Stimulated activated naive CD4-positive, alpha-beta T cell treated with Interleukin-2 at 50 U/mL for 16 hours (primary cell): Measurements from ENCODE around the gene KLHDC9.

ENCODE experiments used
- DNase-seq: peaks from one replicate; lab custom pipeline; 2025; lab: John Stamatoyannopoulos, UW

KLHDC9 gene

DNA sequence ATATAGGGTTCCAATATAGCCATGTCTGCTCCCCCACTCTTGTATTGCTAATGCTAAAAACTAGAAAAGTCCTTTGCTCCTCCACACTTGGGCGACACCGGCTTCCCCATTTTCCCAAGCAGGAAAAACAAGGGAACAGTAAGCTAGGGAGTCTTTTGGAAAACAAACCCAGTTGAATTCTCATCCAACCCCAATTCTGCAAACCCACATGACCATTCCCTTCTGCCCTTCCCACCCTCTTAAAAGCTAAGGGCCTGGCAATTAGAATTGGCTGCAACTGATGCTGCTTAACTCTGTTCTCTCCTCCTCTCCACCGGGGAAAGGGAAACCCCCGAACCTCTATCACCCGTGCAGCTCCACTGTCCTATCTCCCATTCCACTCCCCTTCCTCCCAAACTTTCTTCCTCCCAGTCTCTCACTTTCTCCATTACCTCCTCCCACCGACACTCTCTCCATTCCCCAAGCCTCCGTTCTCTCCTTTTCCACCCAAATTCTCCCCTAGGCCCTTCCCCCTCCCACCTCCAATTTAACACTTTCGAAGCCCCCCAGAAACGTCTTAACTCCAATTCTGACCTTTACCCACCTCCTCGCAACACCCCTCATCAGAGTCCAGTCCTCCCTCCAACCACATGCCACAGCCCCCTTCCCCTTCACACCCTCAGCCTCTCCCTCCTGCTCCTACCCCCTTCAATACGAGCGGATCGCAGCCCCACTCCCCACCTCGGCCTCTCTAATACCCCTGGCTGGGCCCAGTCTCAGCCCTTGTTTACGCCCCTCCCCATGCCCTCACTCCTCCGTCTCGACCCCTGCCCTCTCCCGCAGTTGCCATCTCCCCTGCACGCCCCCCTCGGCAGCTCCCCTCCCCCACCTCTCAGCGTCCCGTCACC, 33.6 kb downstream of the KLHDC9 start:
- DNase-seq: no peak

DNA sequence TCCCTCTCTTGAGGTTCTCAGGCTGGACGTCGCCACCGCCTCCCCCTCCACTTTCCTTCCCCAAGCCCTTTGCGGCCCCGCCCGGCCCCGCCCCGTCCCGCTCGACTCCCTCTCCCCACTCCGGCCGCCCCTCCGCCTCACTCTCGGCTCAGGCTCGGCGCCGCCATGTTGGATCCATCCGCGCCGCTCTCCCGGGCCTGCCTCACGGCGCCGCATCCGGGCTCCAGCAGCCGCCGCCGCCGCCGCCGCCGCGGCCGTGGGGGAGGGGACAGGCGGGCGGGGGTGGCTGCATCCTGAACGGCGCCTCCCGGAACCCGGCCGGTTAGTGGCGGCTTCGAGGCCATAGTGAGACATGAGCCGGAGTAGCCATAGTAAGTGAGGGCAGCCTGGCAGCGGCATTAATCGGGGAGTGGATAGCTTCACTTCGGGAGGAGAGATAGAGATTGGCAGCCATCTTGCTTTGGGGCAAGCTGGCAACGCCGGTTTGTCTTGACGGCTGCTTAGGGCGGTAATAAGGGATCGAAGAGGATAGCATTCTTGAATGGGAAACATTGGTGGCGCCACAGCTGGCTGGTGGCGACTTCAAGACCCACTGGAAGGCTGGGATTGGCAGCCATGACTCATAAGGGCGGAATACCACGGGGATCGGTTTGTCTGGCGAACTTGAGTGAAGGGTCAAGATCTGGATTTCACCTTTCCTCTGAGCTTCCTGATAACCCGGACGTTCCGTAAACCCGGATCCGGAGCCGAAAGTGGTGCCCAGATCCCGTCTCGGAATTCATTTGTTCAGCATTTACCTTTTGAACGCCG, 34.5 kb downstream of the KLHDC9 start, which contains the start of gene DEDD:
TSS of gene DEDD (minus strand) at position 258 of the 810 bp plus-strand sequence. CDS start 8,205 bp downstream, outside the sequence.
- peak; percentile 92 for DNase-seq

DNA sequence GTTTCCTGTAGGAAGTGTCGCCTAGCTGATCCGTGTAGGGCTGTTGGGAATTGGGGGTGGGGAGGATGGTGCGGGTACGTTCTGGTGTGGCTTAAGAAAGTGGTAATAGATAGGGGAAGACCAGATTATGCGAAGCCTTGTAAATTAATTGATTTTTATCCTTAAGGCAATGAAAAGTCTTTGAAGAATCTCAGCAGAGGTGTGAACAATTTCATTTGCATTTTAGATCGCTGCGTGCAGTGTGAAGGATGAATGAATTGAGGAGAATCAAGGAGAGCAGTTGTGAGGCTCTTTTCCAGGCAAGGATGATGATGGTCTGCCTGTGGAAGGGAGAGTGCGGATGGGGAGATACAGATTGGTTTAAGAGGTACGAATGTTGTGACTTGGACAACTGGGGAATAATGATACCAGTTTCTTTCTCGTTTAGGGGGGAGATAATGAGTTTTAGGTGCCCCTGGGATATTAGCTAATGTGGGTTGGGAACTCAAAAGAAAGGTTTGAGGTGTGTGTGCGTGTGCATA, 35.1 kb downstream of the KLHDC9 start:
- no peak for DNase-seq

DNA sequence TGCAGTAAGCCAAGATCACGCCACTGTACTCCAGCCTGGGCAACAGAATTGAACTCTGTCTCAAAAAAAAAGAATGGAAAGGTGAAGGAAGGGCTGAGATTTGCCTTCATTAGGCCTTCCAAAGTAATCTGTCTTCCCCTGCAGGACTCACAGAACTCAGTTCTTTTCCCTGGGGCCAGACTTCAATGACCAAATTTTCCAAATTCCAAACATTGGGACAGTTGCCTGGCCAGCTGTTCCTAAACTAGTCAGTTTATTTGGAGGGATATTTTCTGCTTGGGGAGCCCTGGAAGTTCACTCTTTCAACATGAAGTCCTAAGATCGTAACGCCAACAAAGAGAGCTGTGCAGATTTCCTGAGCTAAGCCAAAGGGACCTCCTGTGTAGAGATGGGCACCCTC, 39.7 kb downstream of the KLHDC9 start:
- DNase-seq: no peak

DNA sequence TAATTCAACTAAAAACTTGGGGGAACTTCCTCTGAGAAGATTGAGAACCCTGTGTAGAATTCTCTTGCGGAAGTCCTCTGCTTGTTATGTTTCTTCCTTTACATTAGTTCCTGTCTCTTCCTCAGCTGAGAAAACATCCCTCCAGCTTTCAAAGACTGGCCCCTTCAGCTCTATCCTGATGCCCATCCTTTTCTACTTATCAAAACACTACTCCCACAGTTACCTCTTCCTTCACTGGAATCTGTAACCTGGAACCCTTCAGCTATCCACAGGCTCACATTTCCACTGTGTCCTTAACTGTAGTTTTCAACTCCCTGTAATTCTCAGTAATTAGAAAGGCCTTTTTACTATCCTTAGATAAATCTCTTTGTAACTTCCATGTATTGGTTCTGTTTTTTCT, 40.3 kb downstream of the KLHDC9 start:
- no peak for DNase-seq

DNA sequence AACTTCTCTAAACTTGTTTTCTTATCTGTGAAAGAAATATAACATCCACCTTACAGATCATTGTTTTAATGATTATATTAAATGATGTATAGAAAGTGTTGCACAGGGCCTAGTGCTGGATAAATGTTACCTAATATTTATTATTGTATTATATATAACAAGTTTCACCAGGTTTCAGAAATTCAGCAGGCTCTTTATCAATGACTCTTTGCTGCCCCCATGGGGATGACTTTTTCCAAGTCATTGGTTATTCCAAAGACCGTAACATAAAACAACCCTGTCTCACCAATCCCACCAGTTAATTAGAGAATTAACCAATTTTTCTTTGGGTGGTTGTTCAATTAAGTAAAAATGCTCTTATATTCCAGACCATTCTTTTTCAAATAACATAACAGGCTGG, 41.6 kb downstream of the KLHDC9 start:
- no peak for DNase-seq

DNA sequence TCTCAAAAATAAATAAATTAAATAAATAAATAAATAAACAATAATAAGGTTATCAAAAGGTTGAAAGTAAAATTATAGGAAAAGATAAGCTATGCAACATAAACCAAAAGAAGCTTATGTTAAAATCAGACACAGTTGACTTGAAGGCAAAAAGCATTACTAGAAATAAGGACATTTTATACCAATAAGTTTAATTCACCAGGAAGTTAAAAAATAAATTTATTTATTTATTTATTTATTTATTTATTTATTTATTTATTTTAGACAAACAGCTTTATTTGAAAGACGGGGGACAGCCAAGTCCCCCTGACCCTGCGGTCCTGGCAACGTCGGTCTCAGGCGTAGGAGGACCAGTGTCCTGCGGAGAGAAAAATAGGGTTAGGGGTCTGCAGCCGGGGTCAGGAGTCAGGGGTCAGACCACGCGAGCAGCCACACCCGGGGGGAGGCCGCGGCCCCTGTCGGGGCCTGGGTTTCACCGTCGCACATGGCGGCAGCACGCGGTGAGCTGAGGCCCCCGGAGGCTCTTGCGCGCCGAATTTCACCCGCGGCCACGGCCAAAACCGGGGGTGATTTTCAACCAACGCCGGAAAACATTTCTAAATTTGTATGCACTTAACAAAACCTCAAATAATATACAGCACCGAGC, 42.7 kb downstream of the KLHDC9 start:
- DNase-seq: no peak

DNA sequence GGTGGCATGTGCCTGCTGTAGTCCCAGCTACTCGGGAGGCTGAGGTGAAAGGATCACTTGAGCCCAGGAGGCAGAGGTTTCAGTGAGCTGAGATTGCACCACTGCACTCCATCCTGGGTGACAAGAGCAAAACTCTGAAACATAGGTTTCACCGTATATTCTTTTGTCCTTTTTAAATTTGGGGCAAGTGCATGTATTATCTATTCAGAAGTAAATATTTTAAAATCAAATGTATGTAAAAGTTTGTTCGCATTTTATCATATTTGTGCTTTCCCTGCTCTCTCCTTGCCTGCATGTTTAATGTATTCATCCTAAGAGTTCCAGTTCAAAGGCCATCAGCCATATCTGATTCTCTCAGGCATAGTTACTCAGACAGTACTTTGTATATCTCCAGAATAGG, 47.7 kb downstream of the KLHDC9 start:
- DNase-seq: no peak
